Measurements from ENCODE around the gene TADA3. TPM values are rescaled to one million over a fixed set of nuclear protein-coding genes. Genes with fewer than 3 reads are reported as not detected.

The TADA3 gene
- total RNA-seq, 4 donors from 2014 or later = 38.0 to 63.6 (median 55.7) TPM

DNA sequence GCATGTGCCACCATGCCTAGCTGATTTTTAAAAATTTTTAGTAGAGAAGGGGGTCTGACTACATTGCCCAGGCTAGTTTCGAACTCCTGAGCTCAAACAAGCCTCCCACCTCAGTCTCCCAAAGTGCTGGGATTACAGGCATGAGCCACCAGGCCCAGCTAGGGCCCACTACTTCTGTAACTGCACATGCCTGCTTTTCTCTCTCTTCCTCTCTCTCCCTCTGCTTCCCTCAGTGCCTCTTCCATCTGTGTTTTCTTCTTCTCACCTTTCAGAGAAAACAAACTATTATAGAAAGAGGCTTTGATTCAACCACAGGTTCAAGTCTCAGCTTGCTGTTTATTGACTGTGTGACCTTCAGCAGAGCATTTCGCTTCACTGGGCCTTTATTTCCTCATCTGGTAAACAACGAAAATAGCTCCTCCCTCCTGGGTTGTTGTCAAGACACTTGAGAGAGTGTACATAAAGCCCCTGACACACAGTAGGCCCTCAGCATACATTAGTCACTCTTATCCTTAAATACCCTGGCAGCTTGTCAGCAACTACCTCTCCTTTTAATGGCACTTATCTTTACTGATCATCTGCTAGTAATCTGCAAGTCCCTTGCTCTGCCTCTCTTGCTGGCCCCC, 10.2 kb downstream of the TADA3 start:
- peaks cover 10 to 31% (median 17%) of the 10 kb centered on the region in 4 donors for H3K4me1 ChIP-seq
- no peak for TF ChIP-seq POLR2A (IDR thresholded peaks at IDR 0.05)
- TF ChIP-seq, protein P1, sequence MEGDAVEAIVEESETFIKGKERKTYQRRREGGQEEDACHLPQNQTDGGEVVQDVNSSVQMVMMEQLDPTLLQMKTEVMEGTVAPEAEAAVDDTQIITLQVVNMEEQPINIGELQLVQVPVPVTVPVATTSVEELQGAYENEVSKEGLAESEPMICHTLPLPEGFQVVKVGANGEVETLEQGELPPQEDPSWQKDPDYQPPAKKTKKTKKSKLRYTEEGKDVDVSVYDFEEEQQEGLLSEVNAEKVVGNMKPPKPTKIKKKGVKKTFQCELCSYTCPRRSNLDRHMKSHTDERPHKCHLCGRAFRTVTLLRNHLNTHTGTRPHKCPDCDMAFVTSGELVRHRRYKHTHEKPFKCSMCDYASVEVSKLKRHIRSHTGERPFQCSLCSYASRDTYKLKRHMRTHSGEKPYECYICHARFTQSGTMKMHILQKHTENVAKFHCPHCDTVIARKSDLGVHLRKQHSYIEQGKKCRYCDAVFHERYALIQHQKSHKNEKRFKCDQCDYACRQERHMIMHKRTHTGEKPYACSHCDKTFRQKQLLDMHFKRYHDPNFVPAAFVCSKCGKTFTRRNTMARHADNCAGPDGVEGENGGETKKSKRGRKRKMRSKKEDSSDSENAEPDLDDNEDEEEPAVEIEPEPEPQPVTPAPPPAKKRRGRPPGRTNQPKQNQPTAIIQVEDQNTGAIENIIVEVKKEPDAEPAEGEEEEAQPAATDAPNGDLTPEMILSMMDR (IDR thresholded peaks at IDR 0.05) = no peak
- H3K27me3 ChIP-seq = no peaks in the 10 kb centered on the region
- H3K4me3 ChIP-seq = no peak overlapping the region
- peaks cover 0 to 71% (median 0%) of the 10 kb centered on the region in 3 donors for H3K36me3 ChIP-seq
- peak in 1 of 3 donors; percentile 3 for DNase-seq
- no peaks in the 10 kb centered on the region for H3K9me3 ChIP-seq
- H3K27ac ChIP-seq = no peak overlapping the region

DNA sequence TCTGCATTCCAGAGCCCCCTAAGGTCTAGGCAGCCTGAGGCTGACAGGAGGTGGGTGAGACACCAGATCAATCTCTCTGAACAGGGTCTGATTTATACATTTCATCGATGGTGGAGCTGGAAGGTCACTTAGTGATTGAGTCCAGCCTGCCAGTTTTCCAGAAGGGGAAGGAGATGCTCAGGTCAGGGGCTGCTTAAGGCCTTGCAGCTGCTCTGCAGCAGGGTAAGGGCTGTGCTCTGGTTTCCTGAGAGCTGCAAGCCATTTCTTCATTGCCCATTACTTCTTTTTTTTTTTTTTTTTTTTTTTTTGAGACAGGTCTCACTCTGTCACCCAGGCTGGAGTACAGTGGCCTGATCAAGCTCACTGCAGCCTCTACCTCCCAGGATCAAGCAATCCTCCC, 10.7 kb downstream of the TADA3 start:
- H3K4me1 ChIP-seq = peaks cover 10 to 31% (median 17%) of the 10 kb centered on the region in 4 donors
- H3K27ac ChIP-seq = no peak overlapping the region
- peak in 1 of 3 donors; percentile 21 for DNase-seq
- TF ChIP-seq, protein P1 (IDR thresholded peaks at IDR 0.05) = no peak
- no peak for TF ChIP-seq POLR2A (IDR thresholded peaks at IDR 0.05)
- H3K27me3 ChIP-seq = no peaks in the 10 kb centered on the region
- H3K4me3 ChIP-seq = no peak overlapping the region
- peaks cover 0 to 66% (median 0%) of the 10 kb centered on the region in 3 donors for H3K36me3 ChIP-seq
- no peaks in the 10 kb centered on the region for H3K9me3 ChIP-seq

DNA sequence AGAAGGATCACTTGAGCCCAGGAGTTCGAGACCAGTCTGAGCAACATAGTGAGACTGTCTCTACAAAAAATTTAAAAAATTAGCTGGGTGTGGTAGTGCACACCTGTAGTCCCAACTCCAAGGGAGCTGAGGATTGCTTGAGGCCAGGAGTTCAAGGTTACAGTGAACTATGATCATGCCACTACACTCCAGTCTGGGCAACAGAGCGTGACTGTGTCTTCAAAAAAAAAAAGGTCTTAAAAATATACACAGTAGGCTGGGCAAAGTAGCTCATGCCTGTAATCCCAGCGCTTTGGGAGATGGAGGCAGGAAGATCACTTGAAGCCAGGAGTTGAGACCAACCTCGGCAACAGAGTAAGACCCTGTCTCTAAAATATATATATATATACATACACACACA, 11.4 kb downstream of the TADA3 start:
- Histone ChIP-seq H3K36me3 (peaks cover 0 to 59% (median 0%) of the 10 kb centered on the region in 3 donors), H3K27me3 (no peaks in the 10 kb centered on the region), H3K27ac (peak overlapping the region in 3 of 4 donors; percentile 34 to 68 (median 57)), H3K9me3 (no peaks in the 10 kb centered on the region), H3K4me3 (no peak overlapping the region), H3K4me1 (peaks cover 10 to 31% (median 17%) of the 10 kb centered on the region in 4 donors)
- no peak for DNase-seq
- no peak for TF ChIP-seq POLR2A (IDR thresholded peaks at IDR 0.05)
- TF ChIP-seq, protein P1 (IDR thresholded peaks at IDR 0.05) = no peak

DNA sequence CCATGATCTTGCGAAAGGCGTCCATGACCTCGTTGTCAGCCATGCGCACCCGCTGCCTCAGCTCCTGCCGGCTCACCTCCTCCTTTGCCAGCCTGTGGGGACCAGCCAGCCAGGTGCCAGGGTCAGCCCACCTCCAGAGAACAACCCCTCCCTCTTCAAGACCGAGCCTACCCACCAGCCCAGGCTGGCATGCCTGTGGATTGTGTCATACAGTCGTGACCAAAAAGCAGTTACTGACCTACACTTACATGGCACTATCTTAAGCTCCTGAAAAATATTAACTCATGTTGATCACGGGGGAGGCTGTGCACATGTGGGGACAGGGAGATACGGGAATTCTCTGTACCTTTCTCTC, 11.8 kb downstream of the TADA3 start:
- Histone ChIP-seq H3K27me3 (no peaks in the 10 kb centered on the region), H3K4me1 (peaks cover 10 to 31% (median 17%) of the 10 kb centered on the region in 4 donors), H3K36me3 (peaks cover 0 to 55% (median 0%) of the 10 kb centered on the region in 3 donors), H3K4me3 (no peak overlapping the region), H3K9me3 (no peaks in the 10 kb centered on the region), H3K27ac (peak overlapping the region; percentile 34 to 68 (median 51))
- TF ChIP-seq, protein P1 (IDR thresholded peaks at IDR 0.05) = no peak
- no peak for TF ChIP-seq POLR2A (IDR thresholded peaks at IDR 0.05)
- DNase-seq = peak in 1 of 3 donors; percentile 20

GRCh38 chr3:9779721-9780457, 12.4 kb downstream of the TADA3 start:
- DNase-seq = peak in 2 of 3 donors; percentile 67 to 79
- Histone ChIP-seq H3K27ac (peak overlapping the region; percentile 34 to 68 (median 51)), H3K9me3 (no peaks in the 10 kb centered on the region), H3K4me3 (no peak overlapping the region), H3K4me1 (peaks cover 10 to 31% (median 17%) of the 10 kb centered on the region in 4 donors), H3K27me3 (no peaks in the 10 kb centered on the region), H3K36me3 (peaks cover 0 to 49% (median 0%) of the 10 kb centered on the region in 3 donors)
- TF ChIP-seq POLR2A (IDR thresholded peaks at IDR 0.05) = no peak
- TF ChIP-seq, protein P1 (IDR thresholded peaks at IDR 0.05) = no peak

All from Peyer's patch (tissue), 4 donors.